ENCODE measurements around the gene LDLRAD4. TPM values are rescaled to one million over a fixed set of nuclear protein-coding genes. Genes with fewer than 3 reads are reported as not detected.
A peak's percentile ranks its signal among the peaks of the same experiment; 100 is the strongest.

Gene LDLRAD4
- total RNA-seq, 1 experiment from 2014 or later = 1.7 TPM

- Histone ChIP-seq H2AFZ (no peak overlapping the region), H3K9me3 (ENCODE audit: insufficient read depth, low read depth) (no peaks in the 10 kb centered on the region), H3K4me3 (no peak overlapping the region), H3K9me2 (ENCODE audit: insufficient read depth) (no peaks in the 10 kb centered on the region), H3K4me1 (replicated peaks; ENCODE audit: insufficient read depth) (no peaks in the 10 kb centered on the region), H3K79me2 (ENCODE audit: low read depth) (no peaks in the 10 kb centered on the region), H4K20me1 (ENCODE audit: insufficient read depth) (no peaks in the 10 kb centered on the region), H3K36me3 (ENCODE audit: low read depth) (no peaks in the 10 kb centered on the region), H3K27me3 (ENCODE audit: insufficient read depth, low read depth) (peaks cover 79% of the 10 kb centered on the region), H3K4me2 (no peak overlapping the region), H3K27ac (no peak overlapping the region), H3F3A (ENCODE audit: insufficient read depth, low read depth) (no peaks in the 10 kb centered on the region)
- intact Hi-C loops (cut with micrococcal nuclease; ENCODE audit: unreplicated experiment) = no loop called here
- CTCF ChIA-PET = no interaction called here
- POLR2A ChIA-PET (ENCODE audit: unreplicated experiment) = no interaction called here
- peak in 1 of 2 experiments; percentile 21 for DNase-seq
- BruUV-seq (replicated peaks) = TSS peak; percentile 36
- TF ChIP-seq CTCF (conservative IDR thresholded peaks at IDR 0.05) (no peak), EZH2 (IDR thresholded peaks at IDR 0.05; ENCODE audit: low read depth) (no peak)
Measured at GRCh38 chr18:13382366-13382953, 163.9 kb downstream of the LDLRAD4 start.

- ChIA-PET POLR2A (ENCODE audit: unreplicated experiment) (no interaction called here), CTCF (no interaction called here)
- no peak for DNase-seq
- BruUV-seq (replicated peaks) = no TSS peak
- Histone ChIP-seq H3K9me2 (ENCODE audit: insufficient read depth) (no peaks in the 10 kb centered on the region), H3K4me2 (no peak overlapping the region), H3F3A (ENCODE audit: insufficient read depth, low read depth) (no peaks in the 10 kb centered on the region), H4K20me1 (ENCODE audit: insufficient read depth) (no peaks in the 10 kb centered on the region), H3K9me3 (ENCODE audit: insufficient read depth, low read depth) (no peaks in the 10 kb centered on the region), H3K36me3 (ENCODE audit: low read depth) (no peaks in the 10 kb centered on the region), H3K27me3 (ENCODE audit: insufficient read depth, low read depth) (peaks cover 74% of the 10 kb centered on the region), H3K27ac (no peak overlapping the region), H2AFZ (no peak overlapping the region), H3K79me2 (ENCODE audit: low read depth) (no peaks in the 10 kb centered on the region), H3K4me1 (replicated peaks; ENCODE audit: insufficient read depth) (no peaks in the 10 kb centered on the region), H3K4me3 (no peak overlapping the region)
- TF ChIP-seq CTCF (conservative IDR thresholded peaks at IDR 0.05) (no peak), EZH2 (IDR thresholded peaks at IDR 0.05; ENCODE audit: low read depth) (no peak)
- intact Hi-C loops (cut with micrococcal nuclease; ENCODE audit: unreplicated experiment) = no loop called here
Measured at GRCh38 chr18:13382954-13383827, 164.6 kb downstream of the LDLRAD4 start.

- BruUV-seq (replicated peaks) = no TSS peak
- no peak overlapping the region for H2AFZ ChIP-seq
- no peak overlapping the region for H3K4me3 ChIP-seq
- intact Hi-C loops (cut with micrococcal nuclease; ENCODE audit: unreplicated experiment) = no loop called here
- H3K79me2 ChIP-seq (ENCODE audit: low read depth) = no peaks in the 10 kb centered on the region
- H3K4me1 ChIP-seq (replicated peaks; ENCODE audit: insufficient read depth) = no peaks in the 10 kb centered on the region
- DNase-seq = no peak
- H3K4me2 ChIP-seq = no peak overlapping the region
- no peaks in the 10 kb centered on the region for H3K36me3 ChIP-seq (ENCODE audit: low read depth)
- no peaks in the 10 kb centered on the region for H3K9me2 ChIP-seq (ENCODE audit: insufficient read depth)
- no peak overlapping the region for H3K27ac ChIP-seq
- no peaks in the 10 kb centered on the region for H3K9me3 ChIP-seq (ENCODE audit: insufficient read depth, low read depth)
- TF ChIP-seq EZH2 (IDR thresholded peaks at IDR 0.05; ENCODE audit: low read depth) (no peak), CTCF (conservative IDR thresholded peaks at IDR 0.05) (no peak)
- ChIA-PET CTCF (no interaction called here), POLR2A (ENCODE audit: unreplicated experiment) (interaction anchor here (0.5 kb wide), 1 partner anchor 187 kb away, joined by 6 read pairs; no protein-coding TSS in a partner anchor)
- H3F3A ChIP-seq (ENCODE audit: insufficient read depth, low read depth) = no peaks in the 10 kb centered on the region
- no peaks in the 10 kb centered on the region for H4K20me1 ChIP-seq (ENCODE audit: insufficient read depth)
- peaks cover 80% of the 10 kb centered on the region for H3K27me3 ChIP-seq (ENCODE audit: insufficient read depth, low read depth)
Measured at GRCh38 chr18:13386891-13387801, 168.6 kb downstream of the LDLRAD4 start.

Measured in PC-9 (cell line).